CD4-positive, alpha-beta T cell treated with Interleukin-6 at 100 ng/mL for 8 hours (primary cell): ENCODE data around the gene EZR.

Source experiments
- DNase-seq: peaks from one replicate; pipeline ENCODE4 v3.0.0-alpha.2; 2020; ENCODE audit warnings: mixed read lengths, low spot score

Gene EZR

DNA sequence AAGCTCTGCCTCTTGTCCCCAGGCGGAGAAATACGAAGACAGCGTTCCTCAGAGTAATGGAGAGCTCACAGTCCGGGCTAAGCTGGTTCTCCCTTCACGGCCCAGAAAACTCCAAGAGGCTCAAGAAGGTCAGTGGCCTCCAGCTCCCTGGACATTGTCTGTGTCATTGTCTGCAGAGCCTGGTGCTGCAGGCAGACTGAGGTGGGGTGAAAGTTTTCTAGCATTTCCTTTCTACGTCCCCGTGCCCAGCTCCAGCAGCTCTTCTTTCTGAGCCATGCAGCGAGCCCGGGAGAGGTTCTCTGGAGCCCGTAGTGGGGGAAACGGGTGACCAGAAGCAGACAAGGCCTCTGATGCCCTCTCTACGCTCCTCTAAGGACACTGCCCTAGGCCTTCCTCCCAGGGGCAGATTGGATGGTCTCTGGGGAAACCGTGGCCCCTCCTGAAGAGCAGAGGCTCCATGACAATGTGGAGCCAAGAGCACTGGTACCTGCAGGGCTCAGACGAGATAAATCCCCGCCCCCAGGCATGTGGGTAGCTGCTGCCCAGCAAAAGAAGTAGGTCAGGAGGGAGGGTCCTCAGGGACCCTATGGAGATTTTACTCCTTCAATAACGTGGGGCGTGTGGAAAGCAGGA, 58.4 kb downstream of the EZR start:
- no peak for DNase-seq

DNA sequence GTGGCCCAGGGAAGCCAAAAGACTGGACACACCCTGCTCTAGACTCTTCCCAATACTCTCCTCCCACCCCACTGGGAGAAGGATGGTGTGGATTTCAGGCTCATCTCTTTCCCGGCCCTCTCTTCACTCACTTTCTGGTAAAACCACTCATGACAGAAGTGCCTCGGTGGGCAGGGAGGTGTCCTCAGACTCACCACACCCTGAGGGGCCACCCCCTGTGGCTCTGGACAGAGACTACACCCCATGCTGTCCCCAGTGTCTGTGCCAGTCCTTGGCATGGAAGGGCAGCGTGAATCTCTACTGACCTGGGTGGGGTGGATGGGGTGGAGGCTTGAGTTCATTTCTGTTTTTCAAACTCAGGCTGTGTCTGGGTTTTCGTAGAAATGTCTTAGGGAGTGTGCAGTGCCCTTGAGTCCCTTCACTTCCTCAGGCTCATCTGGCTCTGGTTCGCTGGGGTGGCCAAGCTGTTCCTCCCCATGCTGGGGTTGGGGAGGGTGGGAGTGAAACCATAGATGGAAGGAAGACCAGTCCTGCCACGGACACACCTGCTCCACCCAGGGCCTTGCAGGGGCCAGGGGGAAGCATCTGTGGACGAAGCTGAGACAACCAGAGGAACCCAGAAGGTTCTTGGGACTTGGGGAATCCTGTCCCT, 59.1 kb downstream of the EZR start:
- DNase-seq = no peak

DNA sequence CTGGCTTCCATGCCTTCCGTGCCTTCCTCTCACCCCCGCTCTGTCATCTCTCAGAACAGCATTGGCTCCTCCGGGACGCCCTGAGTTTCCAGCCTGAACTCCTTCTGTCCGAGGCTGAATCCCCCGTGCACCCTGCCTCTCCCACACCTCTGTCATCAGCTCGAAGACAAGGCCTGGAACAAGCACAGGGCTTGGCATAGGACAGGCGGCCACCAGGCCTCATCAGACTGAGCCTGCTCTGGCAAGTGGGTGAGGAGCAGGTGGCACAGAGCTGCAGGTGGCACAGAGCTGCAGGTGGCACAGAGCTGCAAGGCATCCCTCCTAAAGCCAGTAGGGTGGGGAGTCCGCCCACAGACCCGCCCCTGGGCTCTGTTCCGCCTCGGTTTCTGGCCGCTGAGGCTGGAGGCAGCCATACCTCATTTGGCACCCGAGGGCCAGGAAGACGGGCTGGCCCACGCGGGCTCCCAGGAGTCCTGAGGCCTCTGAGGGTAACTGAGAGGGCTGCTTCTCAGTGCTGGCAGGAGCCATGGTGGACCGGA, 60.2 kb downstream of the EZR start:
- no peak for DNase-seq

DNA sequence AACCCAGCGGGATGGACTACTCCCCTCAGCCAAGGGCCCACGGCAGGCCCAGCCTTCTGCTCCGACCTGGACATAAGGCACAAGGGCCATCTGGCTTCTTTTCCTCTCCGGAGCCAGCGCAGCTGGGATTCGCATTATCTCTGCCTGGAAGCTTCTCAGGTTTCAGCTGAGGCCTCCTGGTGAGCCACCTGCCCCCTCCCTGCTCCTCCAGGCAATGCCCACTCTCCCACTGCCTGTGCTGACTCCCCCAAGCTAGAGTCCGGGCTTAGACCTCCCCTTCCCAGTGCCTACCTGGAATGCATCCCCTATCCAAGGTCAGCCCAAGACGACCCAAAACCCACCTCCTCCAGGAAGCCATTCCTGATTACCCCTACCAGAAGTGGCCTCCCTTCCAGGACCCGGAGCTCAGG, 60.7 kb downstream of the EZR start:
- DNase-seq = no peak

DNA sequence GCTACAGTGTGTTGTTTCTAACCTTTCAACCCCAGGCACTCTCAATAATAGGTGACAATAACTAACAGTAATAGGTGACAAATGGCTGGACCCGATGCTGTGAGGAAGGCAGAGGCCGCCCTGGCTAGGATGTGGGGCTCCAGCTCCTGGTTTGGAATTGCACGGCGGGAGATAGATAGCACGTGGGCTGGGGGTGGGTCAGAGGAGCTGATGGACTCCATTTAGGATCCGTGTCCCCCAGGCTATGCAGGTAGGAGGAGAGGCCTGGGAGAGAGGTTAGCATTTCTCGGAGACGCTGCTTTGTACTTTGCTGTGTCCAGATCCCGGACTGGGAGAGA, 61.4 kb downstream of the EZR start:
- DNase-seq = no peak

DNA sequence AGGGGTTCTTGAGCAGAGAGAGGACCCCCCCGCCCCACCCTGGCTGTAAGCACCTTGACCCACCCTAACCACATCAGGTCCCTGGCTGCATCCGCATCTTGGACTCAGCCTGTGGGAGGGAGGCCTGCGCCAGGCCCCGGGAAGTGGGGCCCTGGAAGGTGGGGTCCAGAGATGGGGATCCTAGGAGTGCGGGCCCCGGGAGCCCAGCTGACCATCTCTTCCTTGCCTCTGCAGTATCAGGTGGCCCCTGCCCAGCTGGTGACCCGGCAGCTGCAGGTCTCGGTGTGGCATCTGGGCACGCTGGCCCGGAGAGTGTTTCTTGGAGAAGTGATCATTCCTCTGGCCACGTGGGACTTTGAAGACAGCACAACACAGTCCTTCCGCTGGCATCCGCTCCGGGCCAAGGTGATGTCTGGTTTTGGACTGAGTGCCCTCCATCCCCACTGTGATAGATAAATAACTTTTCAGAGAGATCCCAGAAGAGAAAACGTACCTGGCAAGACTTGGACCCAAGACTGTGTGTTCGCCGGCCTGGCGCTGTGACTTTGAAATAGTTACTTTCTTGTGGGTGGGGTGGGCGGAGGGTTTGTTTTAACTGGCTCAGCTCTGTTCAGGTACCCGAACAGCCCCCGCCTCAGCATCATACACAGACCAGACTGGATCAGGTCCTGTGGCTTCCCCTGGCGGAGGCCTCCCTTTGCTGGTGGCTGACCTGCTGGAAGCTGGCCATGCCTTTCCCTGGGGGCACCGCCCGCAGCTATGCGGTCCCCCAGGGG, 62.0 kb downstream of the EZR start:
- no peak for DNase-seq

DNA sequence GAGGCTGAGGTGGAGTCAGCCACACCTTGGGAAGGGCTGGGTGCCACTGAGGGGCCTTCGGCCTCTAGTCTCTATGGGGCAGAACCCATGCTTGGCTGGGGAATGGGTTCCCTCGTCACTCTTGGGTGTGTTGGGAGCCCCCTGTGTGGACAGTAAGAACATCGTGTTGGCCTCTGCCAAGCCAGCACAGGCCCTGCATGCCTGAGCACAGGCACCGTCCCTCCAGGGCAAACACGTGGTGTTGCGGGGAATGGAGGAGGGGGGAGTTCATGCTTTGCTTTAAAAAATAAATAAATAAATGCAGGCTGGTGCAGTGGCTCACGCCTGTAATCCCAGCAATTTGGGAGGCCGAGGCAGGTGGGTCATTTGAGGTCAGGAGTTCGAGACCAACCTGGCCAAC, 63.0 kb downstream of the EZR start:
- no peak for DNase-seq

DNA sequence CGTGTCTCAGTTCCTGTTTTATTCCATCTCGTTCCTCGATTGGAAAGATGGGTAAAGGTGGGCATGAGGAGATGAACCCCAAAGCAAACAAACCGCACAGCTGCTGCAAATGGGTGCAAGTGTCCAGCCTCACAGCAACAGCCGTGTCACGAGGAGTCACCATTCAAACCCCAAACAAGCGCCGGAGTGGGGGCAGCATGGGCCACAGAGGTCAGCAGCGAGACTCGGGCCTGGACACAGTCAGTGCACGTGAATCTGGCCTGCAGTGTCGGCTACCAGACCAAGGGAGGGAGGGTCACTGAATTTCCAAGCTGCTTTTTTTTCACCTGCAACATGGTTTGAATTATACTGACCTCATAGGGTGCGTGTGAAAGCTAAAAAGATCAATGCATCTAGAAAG, 63.5 kb downstream of the EZR start:
- no peak for DNase-seq

DNA sequence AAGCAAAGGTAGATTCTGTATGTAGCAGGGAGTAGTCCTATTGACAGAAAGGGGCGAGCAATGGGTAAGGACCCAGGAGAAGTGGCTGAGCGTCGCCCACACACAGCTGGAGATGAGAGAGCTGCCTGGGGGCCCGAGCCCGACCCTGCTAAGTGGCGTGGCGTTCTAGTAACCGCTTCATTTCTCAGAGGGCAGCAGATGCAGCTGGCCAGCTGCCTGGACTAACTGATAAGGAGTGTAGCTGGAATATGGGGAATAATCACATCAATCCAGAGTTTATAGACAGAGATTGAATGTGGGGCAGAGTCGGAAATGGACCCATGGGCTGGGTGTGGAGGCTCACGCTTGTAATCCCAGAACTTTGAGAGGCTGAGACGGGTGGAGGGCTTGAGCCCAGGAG, 64.4 kb downstream of the EZR start:
- no peak for DNase-seq

DNA sequence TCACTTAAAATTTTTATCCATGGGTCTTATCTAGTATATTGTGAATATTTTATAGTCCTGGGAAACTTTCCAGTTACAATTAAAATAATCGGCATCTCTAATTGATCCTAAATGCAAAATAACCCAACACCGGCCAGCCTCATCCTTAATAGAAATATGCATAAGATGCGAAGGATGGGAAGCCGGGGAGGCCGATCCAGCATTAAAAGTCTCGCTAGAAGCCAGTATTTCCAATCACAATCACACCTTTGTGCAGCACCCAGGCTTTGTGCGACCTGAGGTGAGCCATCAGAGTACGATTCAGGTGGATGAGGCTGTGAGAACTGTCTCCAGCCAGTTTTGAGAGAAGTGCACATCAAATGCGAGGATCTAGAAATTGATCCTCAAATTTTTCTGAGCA, 65.4 kb downstream of the EZR start:
- no peak for DNase-seq

DNA sequence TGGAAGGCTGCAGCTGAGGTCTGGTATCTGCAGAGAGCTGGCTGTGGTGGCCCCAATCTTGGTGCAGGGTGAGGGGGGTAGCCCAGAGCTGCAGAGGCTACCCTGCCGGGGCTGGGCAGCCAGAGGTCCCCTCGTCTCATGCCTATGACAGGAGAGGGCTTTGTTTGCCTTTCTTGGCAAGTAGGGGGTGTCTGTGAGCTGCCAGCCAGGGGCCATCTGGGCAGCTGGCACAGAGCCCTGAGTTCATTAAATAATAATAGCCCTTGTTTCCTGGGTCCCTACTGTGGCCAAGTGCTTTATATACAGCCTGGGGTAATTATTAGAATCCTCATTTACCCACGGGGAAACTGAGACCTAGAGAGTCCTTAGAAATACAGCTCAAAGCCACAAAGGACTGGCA, 66.6 kb downstream of the EZR start:
- no peak for DNase-seq

DNA sequence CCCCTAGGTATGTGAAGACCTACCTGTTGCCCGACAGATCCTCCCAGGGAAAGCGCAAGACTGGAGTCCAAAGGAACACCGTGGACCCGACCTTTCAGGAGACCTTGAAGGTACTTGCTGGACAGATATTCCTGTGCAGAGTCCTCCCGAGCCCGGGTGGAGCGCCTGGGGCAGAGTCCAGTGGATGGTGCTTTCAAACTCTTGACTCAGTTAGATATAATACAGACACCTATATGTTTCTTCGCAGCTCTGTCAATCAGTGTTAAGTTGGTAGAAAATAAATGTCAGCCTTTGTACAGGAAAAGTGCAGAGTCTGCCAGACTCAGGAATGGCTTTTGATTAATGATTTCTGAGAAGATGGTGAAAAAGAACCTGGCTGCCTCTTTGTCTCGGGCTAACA, 67.2 kb downstream of the EZR start:
- DNase-seq = no peak

DNA sequence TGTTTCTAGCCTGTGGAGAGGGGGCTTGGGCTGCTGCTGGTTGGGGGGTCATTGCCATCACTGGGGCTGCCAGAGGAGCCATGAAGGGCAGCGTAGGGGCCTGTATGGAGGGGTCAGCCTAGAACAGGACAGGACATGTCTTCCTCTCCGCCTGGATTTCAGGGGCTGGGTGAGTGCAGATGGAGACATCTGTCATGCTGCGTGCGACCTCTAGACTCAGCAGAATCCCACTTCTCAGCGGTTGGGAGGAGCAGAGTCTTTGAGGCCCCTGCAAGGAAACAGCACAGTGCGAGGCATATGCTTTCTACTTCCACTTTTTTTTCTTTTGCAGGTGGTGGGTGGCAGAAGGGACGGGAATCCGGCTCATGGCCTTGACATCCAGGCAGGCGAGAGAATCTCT, 67.9 kb downstream of the EZR start:
- DNase-seq = no peak

DNA sequence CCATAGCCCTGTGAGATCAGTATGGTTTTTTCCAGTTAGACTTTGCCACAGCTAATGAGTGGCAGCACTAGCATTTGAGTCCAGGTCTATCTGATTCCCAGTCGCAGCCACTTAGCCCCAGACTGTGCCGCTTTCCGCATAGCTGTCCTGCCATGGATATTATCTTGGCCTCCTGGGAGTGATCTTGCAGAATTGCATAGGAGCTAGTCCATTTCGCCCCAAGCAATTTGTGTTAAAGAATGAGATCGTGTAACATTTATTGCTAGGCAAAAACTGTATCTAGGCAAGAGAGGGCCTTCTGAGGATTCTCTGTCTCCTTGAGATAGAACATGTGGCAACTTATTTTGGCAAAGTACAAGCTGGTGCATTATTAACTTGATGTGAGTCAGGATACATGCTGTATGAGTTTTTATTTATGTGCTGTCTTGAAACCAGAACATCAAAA, 74.2 kb downstream of the EZR start:
- no peak for DNase-seq

DNA sequence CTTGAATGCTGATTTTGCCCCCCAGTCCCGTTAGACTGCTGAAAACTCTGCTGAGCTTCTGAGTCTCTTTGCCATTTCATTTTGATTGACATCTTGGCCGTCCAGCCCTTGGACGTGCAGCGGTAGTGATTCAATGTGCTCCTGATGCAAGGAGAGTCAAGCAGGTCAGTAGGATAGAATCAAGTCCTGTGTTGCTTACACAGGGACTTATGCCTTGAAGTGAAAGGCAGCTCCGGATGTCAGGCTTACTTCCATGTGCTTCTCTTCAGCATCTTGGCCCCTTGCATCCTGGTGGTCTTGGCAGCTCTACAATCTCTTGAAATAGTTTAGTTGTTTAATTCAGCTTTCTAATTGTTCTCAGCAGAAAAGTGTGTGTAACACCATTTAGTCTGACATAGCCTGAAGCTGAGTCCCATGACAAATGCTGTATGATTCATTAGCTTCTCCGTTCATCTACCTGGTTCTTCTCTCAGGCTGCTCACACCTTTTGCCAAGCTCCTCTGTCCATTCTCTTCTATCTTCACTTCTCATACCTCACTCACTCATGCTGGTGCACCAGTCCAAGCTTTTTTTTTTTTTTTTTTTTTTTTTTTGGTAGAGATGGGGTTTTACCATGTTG, 76.0 kb downstream of the EZR start:
- no peak for DNase-seq

DNA sequence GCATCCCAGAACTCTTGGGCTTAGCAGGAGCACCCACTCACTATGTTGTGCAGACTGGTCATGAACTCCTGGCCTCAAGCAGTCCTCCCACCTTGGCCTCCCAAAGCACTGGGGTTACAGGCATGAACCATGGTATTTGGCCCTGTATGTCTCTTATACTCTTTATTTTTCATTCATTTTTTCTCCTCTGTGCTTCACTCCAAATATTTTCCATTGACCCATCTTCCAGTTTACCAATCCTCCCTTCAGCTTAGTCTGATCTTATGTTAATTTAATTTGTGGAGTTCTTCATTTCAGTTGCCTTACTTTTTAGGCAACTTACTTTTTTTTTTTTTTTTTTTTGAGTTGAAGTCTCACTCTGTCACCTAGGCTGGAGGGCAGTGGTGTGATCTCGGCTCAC, 79.5 kb downstream of the EZR start:
- no peak for DNase-seq

DNA sequence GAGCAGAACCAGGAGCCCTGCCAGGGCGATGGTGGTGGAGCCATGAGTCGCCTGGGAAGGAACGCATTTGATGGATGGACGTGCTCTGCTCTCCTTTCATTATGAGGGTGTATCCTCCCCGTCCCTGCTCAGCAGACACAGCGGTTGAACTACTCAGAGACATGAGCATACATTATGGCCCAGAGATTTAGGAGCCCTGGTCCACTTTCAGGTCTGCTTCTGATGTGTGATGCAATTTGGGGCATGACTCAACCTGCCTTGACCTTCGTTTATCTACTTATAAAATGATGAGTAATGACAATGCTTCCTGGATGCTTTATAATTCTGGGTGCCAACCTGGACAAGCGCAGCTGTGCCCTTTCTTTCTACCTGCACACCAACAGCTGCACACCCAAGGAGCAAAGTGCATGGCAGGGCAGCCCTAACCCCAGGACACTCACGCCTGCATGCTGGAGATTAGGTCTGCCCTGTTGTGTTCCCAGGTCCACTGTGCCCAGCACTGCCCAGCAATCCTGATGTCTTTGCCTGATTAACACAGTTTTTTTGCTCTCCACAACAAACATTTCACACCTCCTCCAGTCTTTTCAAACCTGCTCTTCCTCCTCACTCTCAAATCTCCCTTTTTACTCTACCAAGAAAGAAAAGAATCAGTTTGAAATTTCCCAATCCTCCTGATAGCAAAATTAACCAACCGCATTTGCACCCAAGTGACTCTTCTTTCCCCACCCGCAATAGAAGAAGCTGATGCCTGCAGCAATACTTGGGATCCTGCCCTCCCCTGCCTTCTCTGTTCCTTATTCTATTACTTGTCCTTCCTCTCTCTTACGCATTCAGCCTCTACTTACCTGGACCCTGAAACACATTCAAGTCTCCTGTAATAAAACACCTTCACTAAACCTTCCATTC, 81.2 kb downstream of the EZR start:
- DNase-seq = no peak

DNA sequence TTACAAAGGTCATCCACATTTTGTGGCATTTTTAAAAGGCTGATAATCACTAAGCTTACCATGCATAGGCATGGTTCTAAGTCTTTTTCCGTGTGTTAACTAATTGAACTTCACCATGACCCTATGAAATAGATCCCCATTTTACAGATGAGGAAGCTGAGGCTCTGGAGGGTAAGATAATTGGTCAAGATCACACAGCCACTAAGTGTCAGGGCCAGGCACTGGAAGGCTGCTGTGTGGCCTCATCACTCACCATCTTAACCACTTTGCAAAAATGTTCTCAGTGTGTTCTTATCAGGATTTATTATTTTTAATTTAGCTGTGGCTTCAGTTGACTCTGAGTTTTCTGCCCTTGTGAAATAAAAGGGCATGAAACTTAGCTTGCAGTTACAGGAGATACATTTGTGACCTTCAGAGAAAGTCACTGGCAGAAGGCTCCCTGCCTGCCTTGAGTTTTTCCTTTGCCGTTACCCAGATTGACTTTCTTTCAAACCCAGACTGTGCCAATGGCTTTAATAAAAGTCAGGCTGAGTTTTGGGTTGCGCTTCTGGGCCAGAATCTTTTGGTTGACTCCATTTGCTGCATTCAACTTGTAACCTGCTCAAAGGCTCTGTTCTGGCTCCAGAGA, 82.0 kb downstream of the EZR start:
- DNase-seq = no peak

DNA sequence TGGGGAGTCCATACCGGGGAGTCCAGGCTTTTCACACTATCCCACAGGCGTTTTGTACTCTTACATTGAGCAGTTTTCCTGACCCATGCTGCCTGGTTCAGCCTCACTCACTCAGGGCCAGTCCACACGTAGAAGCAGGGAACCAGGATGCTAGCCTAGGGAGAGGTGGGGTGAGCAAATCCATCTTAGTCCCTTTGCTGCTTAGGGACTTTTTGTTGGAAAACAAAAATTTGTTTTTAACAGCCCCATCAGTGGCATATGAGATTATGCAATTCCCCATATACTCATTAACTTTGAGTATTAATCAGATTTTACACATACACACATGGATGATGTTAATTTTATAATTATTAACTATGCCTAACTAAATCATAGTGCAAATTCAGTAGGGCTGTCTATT, 84.2 kb downstream of the EZR start:
- no peak for DNase-seq

DNA sequence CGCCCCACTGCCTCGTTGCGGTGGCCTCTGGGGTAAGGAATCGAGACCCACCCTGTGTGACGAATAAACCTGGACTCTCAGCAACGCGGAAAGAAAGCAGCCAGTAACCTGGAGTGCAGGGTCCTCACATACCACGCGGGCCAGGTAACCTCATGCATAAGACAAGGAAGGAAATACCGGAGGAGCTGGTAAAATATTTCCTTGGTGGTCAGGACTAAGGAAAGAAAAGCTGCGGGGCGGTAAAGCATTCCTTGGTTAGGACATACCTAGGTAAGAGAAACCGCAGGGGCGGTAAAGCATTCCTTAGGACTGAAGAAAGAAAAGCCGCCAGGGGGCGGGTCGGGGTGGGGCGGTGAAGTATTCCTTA, 88.6 kb downstream of the EZR start:
- no peak for DNase-seq

DNA sequence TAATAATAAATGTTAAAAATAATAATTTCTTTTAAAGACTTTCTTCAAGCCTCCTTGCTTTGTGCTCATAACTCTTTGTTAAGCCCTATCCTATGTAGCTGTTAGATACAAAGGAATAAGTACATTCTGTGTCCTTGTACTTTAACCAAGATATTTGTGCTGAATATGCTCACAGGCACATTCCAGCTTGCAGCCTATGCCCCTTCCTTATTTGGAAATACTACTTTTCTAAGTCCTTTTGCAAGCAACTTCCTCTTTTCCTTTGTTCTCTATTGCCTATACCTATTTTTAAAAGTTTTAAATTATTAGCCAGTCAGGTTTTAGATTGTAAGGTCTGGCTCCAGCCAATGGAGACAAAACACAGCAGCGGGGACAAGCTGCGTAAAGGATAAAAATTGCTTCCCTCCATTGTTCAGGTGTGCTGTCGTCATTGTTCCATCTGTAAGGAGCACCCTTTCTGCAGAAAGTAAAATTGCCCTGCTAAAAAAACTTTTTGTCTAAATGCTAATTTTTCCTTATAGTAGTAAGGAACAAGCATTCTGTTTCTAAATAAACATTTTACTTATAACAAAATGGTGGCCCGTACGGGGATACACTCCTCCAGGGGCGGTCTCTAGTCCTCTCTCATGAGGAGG, 89.1 kb downstream of the EZR start:
- no peak for DNase-seq
